SK-N-SH (cell line): Measurements from ENCODE around the gene MARCHF10. TPM values are rescaled to one million over a fixed set of nuclear protein-coding genes. Genes with fewer than 3 reads are reported as not detected.

Experiments used
- CTCF ChIP-seq: fragments of 200-600 bp; sonication (generic); IDR thresholded peaks from 2 replicates; pipeline ENCODE4 v1.6.1; 2017; ENCODE audit warnings: antibody characterized with exemption, mild to moderate bottlenecking, moderate library complexity
- EP300 ChIP-seq, 2 experiments: IDR thresholded peaks; 2 replicates each; pipeline versions ENCODE4 v1.4.0 to v1.6.1; 2012; ENCODE audit warnings: borderline replicate concordance in 1 of 2, low read depth in 1 of 2, low read length in 1 of 2
- SIN3A ChIP-seq: IDR thresholded peaks from 2 replicates; pipeline ENCODE4 v1.6.1; 2012; ENCODE audit warnings: low read depth, mild to moderate bottlenecking, low read length, moderate library complexity, borderline replicate concordance
- TAF1 ChIP-seq: IDR thresholded peaks from 2 replicates; pipeline ENCODE4 v1.6.1; 2012; ENCODE audit warnings: low read depth, mild to moderate bottlenecking, low read length, moderate library complexity, borderline replicate concordance
- TEAD4 ChIP-seq: IDR thresholded peaks from 2 replicates; pipeline ENCODE4 v1.4.0; 2012; ENCODE audit warnings: mild to moderate bottlenecking, borderline replicate concordance; ENCODE audit not compliant: insufficient read depth
- USF1 ChIP-seq: IDR thresholded peaks from 2 replicates; pipeline ENCODE4 v1.4.0; 2012; ENCODE audit warnings: low read depth, borderline replicate concordance
- polyA plus RNA-seq, 3 experiments: library from polyadenylated mRNA; depleted of rRNA; stranded (reverse); fragments of >200 nt; gene quantifications; 2 replicates each; pipeline ENCODE4 v1.2.3, GENCODE V29; 2012
- small RNA-seq, 7 experiments: library from RNA; depleted of rRNA; stranded (forward); fragments of <200 nt; gene quantifications; one replicate each; pipeline ENCODE3, GENCODE V24; 2012
- TF ChIP-seq, protein P1 (sequence below): fragments of 150-350 bp; IDR thresholded peaks from 2 replicates; pipeline ENCODE4 v1.6.1; 2016; ENCODE audit warnings: mild to moderate bottlenecking, low read depth, low read length

The MARCHF10 gene
- polyA plus RNA-seq, 1 of the 3 experiments (the other 2 are of a cell fraction) = 0.16 TPM

DNA sequence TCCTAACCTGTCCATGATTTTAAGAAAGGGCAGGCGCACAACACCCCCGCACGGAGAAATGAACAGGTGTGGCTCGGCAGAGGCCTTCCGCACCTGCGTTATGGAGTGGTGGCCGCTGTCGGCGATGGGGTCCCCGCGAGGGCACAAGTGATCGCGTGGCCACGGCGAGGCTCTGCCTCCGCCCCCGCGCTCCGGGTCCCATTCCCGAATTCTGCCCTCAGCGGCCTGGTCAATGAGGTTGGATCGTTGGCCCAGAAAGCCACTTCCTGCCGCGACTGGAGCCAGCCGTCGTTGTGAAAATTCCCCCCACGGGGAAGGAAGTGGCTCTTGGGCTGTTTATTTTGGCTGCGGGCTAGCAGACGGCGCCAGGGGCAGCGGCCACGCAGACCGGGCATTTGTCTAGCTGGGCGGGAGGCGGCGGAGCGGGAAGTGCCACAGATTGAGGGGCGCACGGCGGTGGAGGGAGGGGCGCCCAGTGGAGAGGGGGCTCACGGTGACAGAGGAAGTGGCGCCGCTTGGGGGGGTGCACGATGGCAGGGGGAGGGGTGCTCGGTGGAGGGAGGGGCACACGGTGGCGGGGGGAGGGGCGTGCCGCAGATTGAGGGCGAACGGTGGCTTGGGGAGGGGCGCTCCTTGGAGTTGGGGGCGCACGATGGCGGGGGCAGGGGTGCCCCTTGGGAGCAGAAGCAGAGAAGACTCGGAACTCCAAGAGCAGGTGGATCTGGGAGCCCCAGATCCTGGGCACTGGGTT is 155.7 kb downstream of the MARCHF10 start (continued):
- TF ChIP-seq USF1 (no peak), EP300 (IDR thresholded peaks at IDR 0.05; ENCODE audit: borderline replicate concordance in 1 of 2, low read depth in 1 of 2, low read length in 1 of 2) (peak in 1 of 2 experiments; percentile 88; a peak in 2 of 4 replicates), CTCF (no peak), TEAD4 (peak; percentile 77), TAF1 (peak; percentile 43; the same call in 1 of the 2 replicates), SIN3A (peak; percentile 78; the same call in 1 of the 2 replicates)
- TF ChIP-seq, protein P1, sequence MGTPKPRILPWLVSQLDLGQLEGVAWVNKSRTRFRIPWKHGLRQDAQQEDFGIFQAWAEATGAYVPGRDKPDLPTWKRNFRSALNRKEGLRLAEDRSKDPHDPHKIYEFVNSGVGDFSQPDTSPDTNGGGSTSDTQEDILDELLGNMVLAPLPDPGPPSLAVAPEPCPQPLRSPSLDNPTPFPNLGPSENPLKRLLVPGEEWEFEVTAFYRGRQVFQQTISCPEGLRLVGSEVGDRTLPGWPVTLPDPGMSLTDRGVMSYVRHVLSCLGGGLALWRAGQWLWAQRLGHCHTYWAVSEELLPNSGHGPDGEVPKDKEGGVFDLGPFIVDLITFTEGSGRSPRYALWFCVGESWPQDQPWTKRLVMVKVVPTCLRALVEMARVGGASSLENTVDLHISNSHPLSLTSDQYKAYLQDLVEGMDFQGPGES = no peak

Small RNA genes lying within 50 kb of the gene (small RNA-seq; reads per million reads assigned to genes)
- gene RF00019 = 0 reads per million in 7 experiments
- gene RNU6-446P = 0 to 0.93 (median 0) reads per million in 7 experiments

Other genes with a start within 250 kb of the MARCHF10 start
- 112 and 213 TPM in 2 replicates for gene MRC2, start 180.6 kb downstream of the MARCHF10 start, polyA plus RNA-seq (2012; rRNA removed)
- 23.0 and 26.4 TPM in 2 replicates for gene TANC2, start 157.9 kb upstream of the MARCHF10 start, polyA plus RNA-seq (2012; rRNA removed)